Measurements from ENCODE around the gene WDR19.
"Not testable (repeated sequence)": the region's sequence is repeated elsewhere in the genome, so short reads cannot be mapped to it uniquely, and the experiment has no call there.

WDR19 gene

GRCh38 chr4:39233783-39234182 lies 51.5 kb downstream of the WDR19 start:
- no peak for DNase-seq

GRCh38 chr4:39235021-39235420 lies 52.7 kb downstream of the WDR19 start:
- DNase-seq, result no peak

- no peak for DNase-seq
These were observed 53.4 kb downstream of the WDR19 start for GRCh38 chr4:39235696-39236095.

GRCh38 chr4:39237179-39237578 lies 54.9 kb downstream of the WDR19 start:
- no peak for DNase-seq

- DNase-seq, result no peak
These were observed 61.1 kb downstream of the WDR19 start for GRCh38 chr4:39243462-39243861.

- DNase-seq, result no peak
These were observed 72.9 kb downstream of the WDR19 start for GRCh38 chr4:39255266-39255665.

GRCh38 chr4:39255871-39256270 lies 73.5 kb downstream of the WDR19 start:
- DNase-seq, result no peak

- DNase-seq, result no peak
These were observed 74.1 kb downstream of the WDR19 start for GRCh38 chr4:39256436-39256835.

GRCh38 chr4:39259571-39260330 lies 77.4 kb downstream of the WDR19 start:
- DNase-seq, result no peak

GRCh38 chr4:39263895-39264294 lies 81.6 kb downstream of the WDR19 start:
- no peak for DNase-seq

GRCh38 chr4:39274503-39274902 lies 92.2 kb downstream of the WDR19 start:
- no peak for DNase-seq

- not testable (repeated sequence) for DNase-seq
These were observed 95.3 kb downstream of the WDR19 start for GRCh38 chr4:39277661-39278060.

- no peak for DNase-seq
These were observed 96.1 kb downstream of the WDR19 start for GRCh38 chr4:39278476-39278875.

GRCh38 chr4:39279416-39279815 lies 97.1 kb downstream of the WDR19 start:
- DNase-seq, result no peak

- no peak for DNase-seq
These were observed 98.4 kb downstream of the WDR19 start for GRCh38 chr4:39280770-39281169.

GRCh38 chr4:39285111-39285795 lies 102.9 kb downstream of the WDR19 start:
- DNase-seq, result no peak

- DNase-seq, result no peak
These were observed 103.5 kb downstream of the WDR19 start for GRCh38 chr4:39285853-39286252.

GRCh38 chr4:39286263-39286662 lies 103.9 kb downstream of the WDR19 start:
- DNase-seq, result no peak

- DNase-seq, result no peak
These were observed 104.9 kb downstream of the WDR19 start for GRCh38 chr4:39287223-39287622.

- no peak for DNase-seq
These were observed 109.4 kb downstream of the WDR19 start for GRCh38 chr4:39291686-39292085.

- DNase-seq, result not testable (repeated sequence)
These were observed 110.1 kb downstream of the WDR19 start for GRCh38 chr4:39292433-39292832.

GRCh38 chr4:39295784-39296183 lies 113.5 kb downstream of the WDR19 start:
- DNase-seq, result no peak

- no peak for DNase-seq
These were observed 120.6 kb downstream of the WDR19 start for GRCh38 chr4:39302901-39303300.

GRCh38 chr4:39303871-39304270 lies 121.5 kb downstream of the WDR19 start:
- DNase-seq, result no peak

GRCh38 chr4:39304651-39305050 lies 122.3 kb downstream of the WDR19 start:
- no peak for DNase-seq

Measured in activated CD8-positive, alpha-beta memory T cell treated with anti-CD3 and anti-CD28 coated beads, Interleukin-2, amount 50 U/mL, for 48 hours (primary cell).